B cell (primary cell): ENCODE measurements around the gene TEX101.
"Not testable (repeated sequence)": the region's sequence is repeated elsewhere in the genome, so short reads cannot be mapped to it uniquely, and the experiment has no call there.

Source experiments
- EZH2 ChIP-seq: IDR thresholded peaks from 2 replicates; pipeline ENCODE4 v1.6.1; 2012; ENCODE audit warnings: borderline replicate concordance, low read depth, mild to moderate bottlenecking, moderate library complexity, low read length; ENCODE audit not compliant: insufficient read depth, poor library complexity, severe bottlenecking
- TF ChIP-seq, protein P1 (sequence below): fragments of 200-600 bp; IDR thresholded peaks from one replicate; pipeline ENCODE4 v1.8.0; 2022; ENCODE audit warnings: antibody characterized with exemption, mild to moderate bottlenecking

- TF ChIP-seq, protein P1, sequence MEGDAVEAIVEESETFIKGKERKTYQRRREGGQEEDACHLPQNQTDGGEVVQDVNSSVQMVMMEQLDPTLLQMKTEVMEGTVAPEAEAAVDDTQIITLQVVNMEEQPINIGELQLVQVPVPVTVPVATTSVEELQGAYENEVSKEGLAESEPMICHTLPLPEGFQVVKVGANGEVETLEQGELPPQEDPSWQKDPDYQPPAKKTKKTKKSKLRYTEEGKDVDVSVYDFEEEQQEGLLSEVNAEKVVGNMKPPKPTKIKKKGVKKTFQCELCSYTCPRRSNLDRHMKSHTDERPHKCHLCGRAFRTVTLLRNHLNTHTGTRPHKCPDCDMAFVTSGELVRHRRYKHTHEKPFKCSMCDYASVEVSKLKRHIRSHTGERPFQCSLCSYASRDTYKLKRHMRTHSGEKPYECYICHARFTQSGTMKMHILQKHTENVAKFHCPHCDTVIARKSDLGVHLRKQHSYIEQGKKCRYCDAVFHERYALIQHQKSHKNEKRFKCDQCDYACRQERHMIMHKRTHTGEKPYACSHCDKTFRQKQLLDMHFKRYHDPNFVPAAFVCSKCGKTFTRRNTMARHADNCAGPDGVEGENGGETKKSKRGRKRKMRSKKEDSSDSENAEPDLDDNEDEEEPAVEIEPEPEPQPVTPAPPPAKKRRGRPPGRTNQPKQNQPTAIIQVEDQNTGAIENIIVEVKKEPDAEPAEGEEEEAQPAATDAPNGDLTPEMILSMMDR: not testable (repeated sequence)
- TF ChIP-seq EZH2: not testable (repeated sequence)
Observed at GRCh38 chr19:43365677-43366076, 49.0 kb upstream of the TEX101 start.
